ENCODE data around the gene GPX3. TPM values are rescaled to one million over a fixed set of nuclear protein-coding genes. Genes with fewer than 3 reads are reported as not detected.

The GPX3 gene
- total RNA-seq, 1 experiment from 2014 or later = 86.6 TPM

DNA sequence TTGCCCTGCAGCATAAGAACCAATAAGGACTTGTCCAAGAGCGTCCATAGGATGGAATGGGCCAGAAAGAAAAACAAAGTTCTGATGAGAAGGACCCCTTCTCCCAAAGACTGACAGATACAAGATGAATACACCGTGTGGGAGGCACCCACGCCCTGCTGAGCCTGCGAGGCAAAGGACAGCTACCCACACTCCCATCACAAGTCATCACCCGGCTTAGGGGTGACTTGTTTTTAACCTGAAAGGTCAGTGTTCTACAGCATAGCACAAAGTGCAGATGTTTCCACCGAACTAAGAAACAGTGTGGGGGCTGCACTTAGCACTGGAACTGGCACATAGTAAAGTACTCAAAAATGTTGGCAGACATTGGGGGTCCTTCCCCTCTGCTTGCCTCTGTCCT is 46.5 kb downstream of the GPX3 start:
- no peak overlapping the region for H3K4me3 ChIP-seq (ENCODE audit: low read depth, low read length)
- peaks cover 7% of the 10 kb centered on the region for H3K36me3 ChIP-seq (ENCODE audit: control insufficient read depth, insufficient read depth, low read length)
- no peaks in the 10 kb centered on the region for H3K9me3 ChIP-seq
- Mint-ChIP-seq H3K36me3 (ENCODE audit: insufficient read depth, unreplicated experiment) (peaks cover 1% of the 10 kb centered on the region), H3K9me3 (ENCODE audit: unreplicated experiment) (no peaks in the 10 kb centered on the region), H3K4me3 (ENCODE audit: unreplicated experiment) (no peak overlapping the region), H3K27ac (ENCODE audit: unreplicated experiment) (no peak overlapping the region), H3K4me1 (ENCODE audit: low read depth, unreplicated experiment) (peaks cover 10% of the 10 kb centered on the region), H3K27me3 (ENCODE audit: insufficient read depth, unreplicated experiment) (no peaks in the 10 kb centered on the region)
- ChIA-PET POLR2A (no interaction called here), CTCF (no interaction called here)
- no peaks in the 10 kb centered on the region for H3K27me3 ChIP-seq (replicated peaks; ENCODE audit: control insufficient read depth, insufficient read depth, low read length)
- no peak for DNase-seq
- H3K4me1 ChIP-seq = peaks cover 5% of the 10 kb centered on the region; the same call in 1 of the 2 replicates
- intact Hi-C loops (cut with micrococcal nuclease; ENCODE audit: unreplicated experiment) = no loop called here
- BruUV-seq (replicated peaks) = no TSS peak
- TF ChIP-seq, protein P1, sequence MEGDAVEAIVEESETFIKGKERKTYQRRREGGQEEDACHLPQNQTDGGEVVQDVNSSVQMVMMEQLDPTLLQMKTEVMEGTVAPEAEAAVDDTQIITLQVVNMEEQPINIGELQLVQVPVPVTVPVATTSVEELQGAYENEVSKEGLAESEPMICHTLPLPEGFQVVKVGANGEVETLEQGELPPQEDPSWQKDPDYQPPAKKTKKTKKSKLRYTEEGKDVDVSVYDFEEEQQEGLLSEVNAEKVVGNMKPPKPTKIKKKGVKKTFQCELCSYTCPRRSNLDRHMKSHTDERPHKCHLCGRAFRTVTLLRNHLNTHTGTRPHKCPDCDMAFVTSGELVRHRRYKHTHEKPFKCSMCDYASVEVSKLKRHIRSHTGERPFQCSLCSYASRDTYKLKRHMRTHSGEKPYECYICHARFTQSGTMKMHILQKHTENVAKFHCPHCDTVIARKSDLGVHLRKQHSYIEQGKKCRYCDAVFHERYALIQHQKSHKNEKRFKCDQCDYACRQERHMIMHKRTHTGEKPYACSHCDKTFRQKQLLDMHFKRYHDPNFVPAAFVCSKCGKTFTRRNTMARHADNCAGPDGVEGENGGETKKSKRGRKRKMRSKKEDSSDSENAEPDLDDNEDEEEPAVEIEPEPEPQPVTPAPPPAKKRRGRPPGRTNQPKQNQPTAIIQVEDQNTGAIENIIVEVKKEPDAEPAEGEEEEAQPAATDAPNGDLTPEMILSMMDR (IDR thresholded peaks at IDR 0.05; ENCODE audit: insufficient read depth in 1 of 2, low read depth in 1 of 2, low read length in 1 of 2, severe bottlenecking in 1 of 2, unreplicated experiment in 1 of 2) = no peak

DNA sequence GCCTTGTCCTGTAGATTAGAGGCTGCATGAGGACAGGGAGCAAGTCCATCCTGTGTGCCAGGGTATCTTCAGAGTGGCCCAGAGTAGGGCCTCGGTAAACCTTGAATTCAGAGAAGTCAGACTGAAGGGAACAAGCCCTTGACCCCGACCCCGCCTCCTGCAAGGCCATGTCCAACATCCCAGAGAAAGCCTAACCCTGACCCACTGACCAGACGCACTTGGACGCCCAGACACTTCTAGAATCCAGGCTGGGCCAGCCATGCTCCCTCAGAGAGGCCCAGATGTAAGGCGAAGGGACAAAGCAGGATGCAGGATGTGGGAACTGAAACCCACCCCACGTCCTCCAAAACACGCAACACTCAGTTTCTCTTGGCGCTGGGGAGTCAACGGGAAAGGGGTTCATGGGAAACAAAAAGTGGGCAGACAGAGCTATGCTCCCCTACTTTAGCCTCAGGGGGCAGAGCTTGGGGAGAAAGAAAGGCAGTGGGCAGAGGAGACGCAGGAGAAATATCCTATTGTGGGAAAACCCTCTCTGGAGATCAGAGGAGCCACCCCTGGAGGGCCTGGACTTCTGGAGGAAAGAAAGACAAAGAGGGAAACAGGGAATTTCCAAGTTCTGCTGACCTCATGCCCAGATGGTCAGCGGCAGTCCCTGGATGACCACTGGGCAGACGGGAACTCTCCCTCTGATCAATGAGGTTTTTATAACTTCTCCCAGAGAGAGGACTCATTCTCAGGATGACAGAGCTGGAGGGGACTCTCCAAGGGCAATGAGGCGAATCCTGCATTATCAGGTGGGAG is 47.4 kb downstream of the GPX3 start:
- Histone ChIP-seq H3K27me3 (replicated peaks; ENCODE audit: control insufficient read depth, insufficient read depth, low read length) (no peaks in the 10 kb centered on the region), H3K4me1 (peaks cover 11% of the 10 kb centered on the region), H3K36me3 (ENCODE audit: control insufficient read depth, insufficient read depth, low read length) (peaks cover 4% of the 10 kb centered on the region), H3K9me3 (no peaks in the 10 kb centered on the region), H3K4me3 (ENCODE audit: low read depth, low read length) (no peak overlapping the region)
- no peaks in the 10 kb centered on the region for H3K27me3 Mint-ChIP-seq (ENCODE audit: insufficient read depth, unreplicated experiment)
- H3K9me3 Mint-ChIP-seq (ENCODE audit: unreplicated experiment) = no peaks in the 10 kb centered on the region
- H3K4me1 Mint-ChIP-seq (ENCODE audit: low read depth, unreplicated experiment) = peaks cover 19% of the 10 kb centered on the region
- intact Hi-C loops (cut with micrococcal nuclease; ENCODE audit: unreplicated experiment) = no loop called here
- no peak for DNase-seq
- no peak overlapping the region for H3K27ac Mint-ChIP-seq (ENCODE audit: unreplicated experiment)
- peaks cover 4% of the 10 kb centered on the region for H3K36me3 Mint-ChIP-seq (ENCODE audit: insufficient read depth, unreplicated experiment)
- POLR2A ChIA-PET = no interaction called here
- BruUV-seq (replicated peaks) = no TSS peak
- no peak overlapping the region for H3K4me3 Mint-ChIP-seq (ENCODE audit: unreplicated experiment)
- TF ChIP-seq, protein P1 (IDR thresholded peaks at IDR 0.05; ENCODE audit: insufficient read depth in 1 of 2, low read depth in 1 of 2, low read length in 1 of 2, severe bottlenecking in 1 of 2, unreplicated experiment in 1 of 2) = no peak
- CTCF ChIA-PET = no interaction called here

GRCh38 chr5:151068433-151069197 is 48.2 kb downstream of the GPX3 start:
- H3K27ac Mint-ChIP-seq (ENCODE audit: unreplicated experiment) = no peak overlapping the region
- no peak overlapping the region for H3K4me3 Mint-ChIP-seq (ENCODE audit: unreplicated experiment)
- CTCF ChIA-PET = no interaction called here
- Histone ChIP-seq H3K27me3 (replicated peaks; ENCODE audit: control insufficient read depth, insufficient read depth, low read length) (no peaks in the 10 kb centered on the region), H3K4me3 (ENCODE audit: low read depth, low read length) (no peak overlapping the region), H3K36me3 (ENCODE audit: control insufficient read depth, insufficient read depth, low read length) (peaks cover 4% of the 10 kb centered on the region), H3K4me1 (peaks cover 16% of the 10 kb centered on the region), H3K9me3 (no peaks in the 10 kb centered on the region)
- H3K36me3 Mint-ChIP-seq (ENCODE audit: insufficient read depth, unreplicated experiment) = peaks cover 9% of the 10 kb centered on the region
- POLR2A ChIA-PET = no interaction called here
- no peaks in the 10 kb centered on the region for H3K9me3 Mint-ChIP-seq (ENCODE audit: unreplicated experiment)
- DNase-seq = no peak
- TF ChIP-seq, protein P1 (IDR thresholded peaks at IDR 0.05; ENCODE audit: insufficient read depth in 1 of 2, low read depth in 1 of 2, low read length in 1 of 2, severe bottlenecking in 1 of 2, unreplicated experiment in 1 of 2) = no peak
- BruUV-seq (replicated peaks) = no TSS peak
- H3K4me1 Mint-ChIP-seq (ENCODE audit: low read depth, unreplicated experiment) = peaks cover 19% of the 10 kb centered on the region
- H3K27me3 Mint-ChIP-seq (ENCODE audit: insufficient read depth, unreplicated experiment) = no peaks in the 10 kb centered on the region
- intact Hi-C loops (cut with micrococcal nuclease; ENCODE audit: unreplicated experiment) = no loop called here
